WTC11 (cell line): Measurements from ENCODE around the gene HOXD8. TPM values are rescaled to one million over a fixed set of nuclear protein-coding genes. Genes with fewer than 3 reads are reported as not detected.

Source experiments
- ATAC-seq: fragments of 200-7000 bp; cut with Tn5 transposase; 2 replicates; pipeline ENCODE4 v1.10.0; 2021; ENCODE audit warnings: mild to moderate bottlenecking, moderate library complexity
- CTCF ChIA-PET: fragments of 300-600 bp; sonication (Branson Sonifier 250); formaldehyde crosslinking; loops from one replicate; lab custom pipeline; 2021; ENCODE audit warnings: antibody characterized with exemption; lab: Charles Lee
- POLR2A ChIA-PET: fragments of 350-600 bp; sonication (Branson Sonifier 250); formaldehyde crosslinking; loops from one replicate; lab custom pipeline; 2021; ENCODE audit warnings: antibody characterized with exemption; lab: Charles Lee
- DNase-seq: peaks from one replicate; pipeline ENCODE4 v3.0.0; 2021; ENCODE audit warnings: low spot score
- H3K27ac Mint-ChIP-seq: 2 replicates; pipeline ENCODE4 v1.8.0; 2021; ENCODE audit warnings: mixed read lengths
- H3K27me3 Mint-ChIP-seq: 2 replicates; pipeline ENCODE4 v1.8.0; 2021; ENCODE audit warnings: low read depth, mild to moderate bottlenecking, moderate library complexity, mixed read lengths
- H3K36me3 Mint-ChIP-seq: 2 replicates; pipeline ENCODE4 v1.8.0; 2021; ENCODE audit warnings: mixed read lengths
- H3K4me1 Mint-ChIP-seq: 2 replicates; pipeline ENCODE4 v1.8.0; 2022; ENCODE audit warnings: mixed read lengths
- H3K4me3 Mint-ChIP-seq: 2 replicates; pipeline ENCODE4 v1.8.0; 2021; ENCODE audit warnings: mild to moderate bottlenecking, moderate library complexity, mixed read lengths
- H3K9me3 Mint-ChIP-seq: 2 replicates; pipeline ENCODE4 v1.8.0; 2021; ENCODE audit warnings: mixed read lengths
- ATF2 ChIP-seq: sonication (generic); formaldehyde crosslinking; IDR thresholded peaks from 2 replicates; pipeline ENCODE4 v1.8.1; 2022; ENCODE audit warnings: low read depth, missing genetic modification reagents, borderline replicate concordance
- ATF3 ChIP-seq: sonication (generic); formaldehyde crosslinking; conservative IDR thresholded peaks from 2 replicates; pipeline ENCODE4 v1.8.1; 2022; ENCODE audit warnings: mild to moderate bottlenecking, missing genetic modification reagents
- ELF4 ChIP-seq: sonication (generic); formaldehyde crosslinking; IDR thresholded peaks from 2 replicates; pipeline ENCODE4 v1.8.1; 2022; ENCODE audit warnings: low read depth, mild to moderate bottlenecking, moderate library complexity, missing genetic modification reagents
- ERG ChIP-seq: fragments of 250-450 bp; sonication (Bioruptor Pico); IDR thresholded peaks from 2 replicates; pipeline ENCODE4 v1.8.0; 2021; ENCODE audit warnings: mild to moderate bottlenecking
- ESRRA ChIP-seq: sonication (generic); formaldehyde crosslinking; IDR thresholded peaks from 2 replicates; pipeline ENCODE4 v1.8.1; 2022; ENCODE audit warnings: mild to moderate bottlenecking, missing genetic modification reagents, borderline replicate concordance
- FOXJ3 ChIP-seq: sonication (generic); formaldehyde crosslinking; IDR thresholded peaks from 2 replicates; pipeline ENCODE4 v1.9.0; 2021; ENCODE audit warnings: missing genetic modification reagents, mild to moderate bottlenecking, borderline replicate concordance
- FOXK1 ChIP-seq: sonication (generic); formaldehyde crosslinking; IDR thresholded peaks from 2 replicates; pipeline ENCODE4 v1.8.0; 2022; ENCODE audit warnings: mild to moderate bottlenecking, moderate library complexity, missing genetic modification reagents
- NFE2L1 ChIP-seq: sonication (generic); formaldehyde crosslinking; IDR thresholded peaks from 2 replicates; pipeline ENCODE4 v1.8.1; 2023; ENCODE audit warnings: missing genetic modification reagents
- NR3C1 ChIP-seq: sonication (generic); formaldehyde crosslinking; conservative IDR thresholded peaks from 2 replicates; pipeline ENCODE4 v1.8.1; 2023; ENCODE audit warnings: low read depth, mild to moderate bottlenecking, missing genetic modification reagents
- OVOL2 ChIP-seq: fragments of 250-450 bp; sonication (Bioruptor Pico); IDR thresholded peaks from 2 replicates; pipeline ENCODE4 v1.9.0; 2021; ENCODE audit warnings: mild to moderate bottlenecking, borderline replicate concordance
- PRRX2 ChIP-seq: fragments of 250-450 bp; sonication (Bioruptor Pico); IDR thresholded peaks from 2 replicates; pipeline ENCODE4 v1.8.0; 2021; ENCODE audit warnings: mild to moderate bottlenecking
- SMAD4 ChIP-seq: sonication (generic); formaldehyde crosslinking; IDR thresholded peaks from 2 replicates; pipeline ENCODE4 v1.8.0; 2022; ENCODE audit warnings: mild to moderate bottlenecking, missing genetic modification reagents
- TCF7 ChIP-seq: sonication (generic); formaldehyde crosslinking; IDR thresholded peaks from 2 replicates; pipeline ENCODE4 v1.8.0; 2022; ENCODE audit warnings: mild to moderate bottlenecking, low read depth, missing genetic modification reagents, moderate library complexity
- ZNF121 ChIP-seq: sonication (generic); formaldehyde crosslinking; IDR thresholded peaks from 2 replicates; pipeline ENCODE4 v1.8.0; 2023; ENCODE audit warnings: missing genetic modification reagents
- ZNF219 ChIP-seq: sonication (generic); formaldehyde crosslinking; IDR thresholded peaks from 2 replicates; pipeline ENCODE4 v1.8.0; 2023; ENCODE audit warnings: missing genetic modification reagents, mild to moderate bottlenecking, borderline replicate concordance
- total RNA-seq: library from RNA; stranded (reverse); gene quantifications from 3 replicates; pipeline ENCODE4 v1.2.3, GENCODE V29; 2021
- TF ChIP-seq, protein P1 (sequence below): sonication (generic); formaldehyde crosslinking; IDR thresholded peaks from 2 replicates; pipeline ENCODE4 v1.8.1; 2023; ENCODE audit warnings: mild to moderate bottlenecking, missing genetic modification reagents, moderate library complexity
- TF ChIP-seq, protein P2 (sequence below): fragments of 250-450 bp; sonication (Bioruptor Pico); IDR thresholded peaks from 2 replicates; pipeline ENCODE4 v1.9.0; 2021; ENCODE audit warnings: mild to moderate bottlenecking
- TF ChIP-seq, protein P3 (sequence below): sonication (generic); formaldehyde crosslinking; IDR thresholded peaks from 2 replicates; pipeline ENCODE4 v1.8.1; 2023; ENCODE audit warnings: mild to moderate bottlenecking, missing genetic modification reagents

The HOXD8 gene
- total RNA-seq, 1 experiment from 2014 or later: not detected

DNA sequence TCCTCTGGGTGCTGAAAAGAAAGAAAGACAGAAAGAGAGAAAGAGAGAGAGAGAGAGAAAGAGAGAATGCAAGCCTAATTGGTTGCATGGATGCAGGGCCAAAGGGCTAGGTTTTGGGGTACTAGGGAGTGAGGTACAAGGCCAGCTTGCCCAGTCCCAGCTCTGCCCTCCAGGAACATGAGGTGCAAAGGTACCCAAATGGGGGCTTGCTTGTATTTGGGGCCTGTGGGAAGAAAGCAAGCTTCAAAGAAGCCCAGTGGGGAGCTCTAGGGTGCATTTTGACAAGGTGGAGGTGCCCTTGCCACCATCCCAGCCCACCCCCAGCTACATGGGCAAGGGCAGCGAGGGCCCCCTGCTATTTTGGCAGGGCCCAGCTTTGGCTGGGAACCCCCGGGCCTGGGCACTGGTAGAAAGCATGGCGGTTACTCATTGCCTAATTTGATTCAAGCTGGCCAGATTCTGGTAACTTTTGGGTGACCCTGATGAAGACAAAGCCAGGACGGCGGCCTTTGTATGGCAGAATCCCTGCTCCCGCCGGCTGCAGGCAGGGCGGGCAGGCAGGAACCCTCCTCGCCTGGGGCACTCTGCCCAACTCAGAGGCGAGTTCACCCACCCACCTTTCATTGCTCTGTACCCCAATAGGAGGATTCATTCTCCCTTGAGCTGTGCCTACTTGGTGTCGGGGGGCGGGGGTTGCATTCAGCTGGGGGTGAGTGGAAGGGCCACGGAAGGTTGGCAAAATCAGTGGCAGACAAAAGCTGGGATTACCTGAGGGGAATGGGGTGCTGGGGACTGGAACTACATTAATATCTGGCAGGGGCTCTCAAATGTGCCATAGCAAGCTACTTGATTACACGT lies 21.3 kb downstream of the HOXD8 start:
- TF ChIP-seq ATF3 (CRISPR knock-in tag) (no peak), TCF7 (no peak), ESRRA (CRISPR knock-in tag) (no peak), ERG (CRISPR knock-in tag) (no peak), FOXK1 (no peak), PRRX2 (CRISPR knock-in tag) (no peak), ZNF121 (no peak), NFE2L1 (CRISPR knock-in tag) (no peak), SMAD4 (CRISPR knock-in tag) (no peak), FOXJ3 (CRISPR knock-in tag) (no peak), ELF4 (CRISPR knock-in tag) (no peak), OVOL2 (CRISPR knock-in tag) (no peak), NR3C1 (CRISPR knock-in tag) (no peak), ATF2 (CRISPR knock-in tag) (no peak), ZNF219 (no peak)
- TF ChIP-seq, protein P1, sequence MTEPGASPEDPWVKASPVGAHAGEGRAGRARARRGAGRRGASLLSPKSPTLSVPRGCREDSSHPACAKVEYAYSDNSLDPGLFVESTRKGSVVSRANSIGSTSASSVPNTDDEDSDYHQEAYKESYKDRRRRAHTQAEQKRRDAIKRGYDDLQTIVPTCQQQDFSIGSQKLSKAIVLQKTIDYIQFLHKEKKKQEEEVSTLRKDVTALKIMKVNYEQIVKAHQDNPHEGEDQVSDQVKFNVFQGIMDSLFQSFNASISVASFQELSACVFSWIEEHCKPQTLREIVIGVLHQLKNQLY (CRISPR knock-in tag): no peak
- TF ChIP-seq, protein P2, sequence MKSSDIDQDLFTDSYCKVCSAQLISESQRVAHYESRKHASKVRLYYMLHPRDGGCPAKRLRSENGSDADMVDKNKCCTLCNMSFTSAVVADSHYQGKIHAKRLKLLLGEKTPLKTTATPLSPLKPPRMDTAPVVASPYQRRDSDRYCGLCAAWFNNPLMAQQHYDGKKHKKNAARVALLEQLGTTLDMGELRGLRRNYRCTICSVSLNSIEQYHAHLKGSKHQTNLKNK (CRISPR knock-in tag): no peak
- TF ChIP-seq, protein P3, sequence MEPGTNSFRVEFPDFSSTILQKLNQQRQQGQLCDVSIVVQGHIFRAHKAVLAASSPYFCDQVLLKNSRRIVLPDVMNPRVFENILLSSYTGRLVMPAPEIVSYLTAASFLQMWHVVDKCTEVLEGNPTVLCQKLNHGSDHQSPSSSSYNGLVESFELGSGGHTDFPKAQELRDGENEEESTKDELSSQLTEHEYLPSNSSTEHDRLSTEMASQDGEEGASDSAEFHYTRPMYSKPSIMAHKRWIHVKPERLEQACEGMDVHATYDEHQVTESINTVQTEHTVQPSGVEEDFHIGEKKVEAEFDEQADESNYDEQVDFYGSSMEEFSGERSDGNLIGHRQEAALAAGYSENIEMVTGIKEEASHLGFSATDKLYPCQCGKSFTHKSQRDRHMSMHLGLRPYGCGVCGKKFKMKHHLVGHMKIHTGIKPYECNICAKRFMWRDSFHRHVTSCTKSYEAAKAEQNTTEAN (CRISPR knock-in tag): no peak
- H3K27me3 Mint-ChIP-seq: peaks cover 100% of the 10 kb centered on the region
- H3K36me3 Mint-ChIP-seq: no peaks in the 10 kb centered on the region
- POLR2A ChIA-PET: interaction anchor here (1.6 kb wide), 1 partner anchor 12 kb away, joined by 3 read pairs; no protein-coding TSS in a partner anchor
- no peak overlapping the region for H3K27ac Mint-ChIP-seq
- no peak for DNase-seq
- H3K9me3 Mint-ChIP-seq: no peaks in the 10 kb centered on the region
- CTCF ChIA-PET: interaction anchor here (1.0 to 2.0 kb wide), 5 partner anchors 10 to 403 kb away, joined by 3 to 5 read pairs (median 4); no protein-coding TSS in a partner anchor
- ATAC-seq: no peak
- 0 out of 2 replicates have a peak overlapping the region, but pooled peaks have one; percentile 14 for H3K4me3 Mint-ChIP-seq
- peaks cover 32% of the 10 kb centered on the region for H3K4me1 Mint-ChIP-seq
